ENCODE measurements around the gene CD3G. TPM values are rescaled to one million over a fixed set of nuclear protein-coding genes. Genes with fewer than 3 reads are reported as not detected.

Gene CD3G
- total and polyA plus RNA-seq, 2 of the 4 experiments (the other 2 are of a cell fraction) = not detected

DNA sequence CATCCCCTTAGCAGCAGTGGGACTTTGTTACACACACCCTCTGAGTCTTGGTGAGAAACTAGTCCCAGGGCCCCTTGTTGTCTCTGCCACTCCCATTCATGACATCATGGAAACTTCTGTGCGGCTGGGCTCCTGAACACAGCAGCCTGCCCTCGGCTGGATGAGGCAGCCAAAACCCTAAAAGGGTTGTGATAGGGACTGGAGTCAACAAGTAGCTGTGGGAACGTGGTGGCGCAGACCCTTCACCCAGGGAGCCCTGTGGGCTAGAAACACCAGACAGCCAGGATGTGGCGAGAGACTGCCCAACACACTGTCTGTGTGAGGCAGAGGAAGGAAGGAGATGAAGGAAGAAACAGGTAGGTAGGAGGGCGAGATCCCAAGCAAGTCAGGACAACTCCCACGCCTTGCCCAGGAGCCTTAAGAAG lies 5.5 kb upstream of the CD3G start:
- Histone ChIP-seq H2BK120ac (ENCODE audit: low read depth, low read length) (no peak overlapping the region), H3K9me3 (ENCODE audit: control insufficient read depth, insufficient read depth, low read length) (no peaks in the 10 kb centered on the region), H3K36me3 (ENCODE audit: control insufficient read depth, insufficient read depth, low read length) (no peaks in the 10 kb centered on the region), H4K8ac (ENCODE audit: low read depth in 2 of 2, low read length in 2 of 2) (no peak overlapping the region), H3K14ac (replicated peaks; ENCODE audit: low read depth, low read length) (no peak overlapping the region), H3K9ac (ENCODE audit: low read depth, low read length) (no peak overlapping the region), H3K4me2 (ENCODE audit: low read depth, low read length) (no peak overlapping the region), H2BK15ac (ENCODE audit: low read depth, low read length) (no peak overlapping the region), H3K27ac (ENCODE audit: insufficient read depth, low read length) (no peak overlapping the region), H2AFZ (replicated peaks; ENCODE audit: low read length, poor library complexity) (peak overlapping the region; percentile 33), H3K4me3 (ENCODE audit: insufficient read depth, low read depth, low read length) (no peak overlapping the region), H3K4me1 (ENCODE audit: control insufficient read depth, insufficient read depth, low read length) (no peaks in the 10 kb centered on the region), H3K18ac (ENCODE audit: low read depth, low read length) (no peak overlapping the region), H3K79me1 (ENCODE audit: low read depth in 1 of 2, low read length in 2 of 2) (no peaks in the 10 kb centered on the region), H3K27me3 (ENCODE audit: control insufficient read depth, insufficient read depth, low read length) (peaks cover 13% of the 10 kb centered on the region), H2BK20ac (ENCODE audit: low read depth, low read length) (no peak overlapping the region), H3K56ac (ENCODE audit: extremely low read depth, insufficient read depth, low read length) (no peak overlapping the region), H2BK5ac (ENCODE audit: low read depth, low read length, poor library complexity, severe bottlenecking) (no peak overlapping the region), H3K4ac (ENCODE audit: low read depth, low read length) (no peak overlapping the region), H2AK5ac (ENCODE audit: low read depth, low read length) (no peak overlapping the region), H3K23ac (ENCODE audit: low read depth, low read length) (no peak overlapping the region), H4K5ac (ENCODE audit: low read depth, low read length) (no peak overlapping the region), H4K20me1 (ENCODE audit: insufficient read depth, low read length) (no peaks in the 10 kb centered on the region), H2AK9ac (replicated peaks; ENCODE audit: low read depth, low read length, poor library complexity) (no peak overlapping the region), H4K91ac (ENCODE audit: insufficient read depth, low read depth, low read length) (no peak overlapping the region), H3K9me1 (ENCODE audit: insufficient read depth, low read length) (no peaks in the 10 kb centered on the region)
- in situ Hi-C loops (cut with MboI; ENCODE audit: low sequenced_read_pairs) = no loop called here
- no TSS peak for BruUV-seq (replicated peaks)
- ChIA-PET CTCF (no interaction called here), POLR2A (ENCODE audit: unreplicated experiment) (no interaction called here)
- ATAC-seq (ENCODE audit: low read depth) (no peak), DNase-seq (no peak)
- dilution Hi-C loops (cut with HindIII; ENCODE audit: low sequenced_read_pairs, unreplicated experiment) = no loop called here
- 50% methylated on average over 1 of the region's 7 CpGs; no CpG with 5 or more reads in 1 of the 2 experiments for WGBS, 2 experiments (ENCODE audit: extremely low coverage in 2 of 2, insufficient read length in 1 of 2)
- TF ChIP-seq, protein P1, sequence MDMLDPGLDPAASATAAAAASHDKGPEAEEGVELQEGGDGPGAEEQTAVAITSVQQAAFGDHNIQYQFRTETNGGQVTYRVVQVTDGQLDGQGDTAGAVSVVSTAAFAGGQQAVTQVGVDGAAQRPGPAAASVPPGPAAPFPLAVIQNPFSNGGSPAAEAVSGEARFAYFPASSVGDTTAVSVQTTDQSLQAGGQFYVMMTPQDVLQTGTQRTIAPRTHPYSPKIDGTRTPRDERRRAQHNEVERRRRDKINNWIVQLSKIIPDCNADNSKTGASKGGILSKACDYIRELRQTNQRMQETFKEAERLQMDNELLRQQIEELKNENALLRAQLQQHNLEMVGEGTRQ (IDR thresholded peaks at IDR 0.05; ENCODE audit: low read depth, low read length) = no peak
- TF ChIP-seq MAZ (IDR thresholded peaks at IDR 0.05; ENCODE audit: borderline replicate concordance, low read depth, low read length) (no peak), FOS (IDR thresholded peaks at IDR 0.05; ENCODE audit: low read depth, low read length) (no peak), RAD21 (IDR thresholded peaks at IDR 0.05; ENCODE audit: low read length) (no peak), RFX5 (IDR thresholded peaks at IDR 0.05; ENCODE audit: low read depth, low read length) (no peak), POLR2A (IDR thresholded peaks at IDR 0.05; ENCODE audit: low read depth, low read length) (no peak), MAFK (IDR thresholded peaks at IDR 0.05; ENCODE audit: low read depth, low read length) (no peak), CHD1 (IDR thresholded peaks at IDR 0.05; ENCODE audit: low read depth, low read length) (no peak)
- TF ChIP-seq, protein P2, sequence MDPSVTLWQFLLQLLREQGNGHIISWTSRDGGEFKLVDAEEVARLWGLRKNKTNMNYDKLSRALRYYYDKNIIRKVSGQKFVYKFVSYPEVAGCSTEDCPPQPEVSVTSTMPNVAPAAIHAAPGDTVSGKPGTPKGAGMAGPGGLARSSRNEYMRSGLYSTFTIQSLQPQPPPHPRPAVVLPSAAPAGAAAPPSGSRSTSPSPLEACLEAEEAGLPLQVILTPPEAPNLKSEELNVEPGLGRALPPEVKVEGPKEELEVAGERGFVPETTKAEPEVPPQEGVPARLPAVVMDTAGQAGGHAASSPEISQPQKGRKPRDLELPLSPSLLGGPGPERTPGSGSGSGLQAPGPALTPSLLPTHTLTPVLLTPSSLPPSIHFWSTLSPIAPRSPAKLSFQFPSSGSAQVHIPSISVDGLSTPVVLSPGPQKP (IDR thresholded peaks at IDR 0.05; ENCODE audit: borderline replicate concordance, low read depth, low read length) = no peak
- intact Hi-C loops (cut with micrococcal nuclease) = no loop called here

Data from IMR-90 (cell line).